Activated CD4-positive, alpha-beta memory T cell treated with anti-CD3 and anti-CD28 coated beads, Interleukin-2, amount 10 ng/mL, durations not matched to agents 7 days and 5 days (primary cell): ENCODE data around the gene LGALS1. TPM values are rescaled to one million over a fixed set of nuclear protein-coding genes. Genes with fewer than 3 reads are reported as not detected.

ENCODE experiments used
- CTCF ChIA-PET: fragments of 350-600 bp; sonication (Branson Sonifier 250); formaldehyde crosslinking; loops from one replicate; lab custom pipeline; 2021; ENCODE audit warnings: antibody characterized with exemption, inconsistent platforms; lab: Charles Lee
- POLR2A ChIA-PET: fragments of 350-600 bp; sonication (Branson Sonifier 250); formaldehyde crosslinking; loops from one replicate; lab custom pipeline; 2021; ENCODE audit warnings: antibody characterized with exemption; lab: Charles Lee
- DNase-seq: peaks from one replicate; pipeline ENCODE4 v3.0.0-alpha.2; 2020
- H3K27ac Mint-ChIP-seq: one replicate; pipeline ENCODE4 v1.8.0; 2021; ENCODE audit warnings: mild to moderate bottlenecking, mixed read lengths
- H3K27me3 Mint-ChIP-seq: one replicate; pipeline ENCODE4 v1.8.0; 2021; ENCODE audit warnings: mixed read lengths
- H3K36me3 Mint-ChIP-seq: one replicate; pipeline ENCODE4 v1.8.0; 2021; ENCODE audit warnings: low read depth, mixed read lengths
- H3K4me1 Mint-ChIP-seq: one replicate; pipeline ENCODE4 v1.8.0; 2021; ENCODE audit warnings: mixed read lengths
- H3K4me3 Mint-ChIP-seq: one replicate; pipeline ENCODE4 v1.8.0; 2021; ENCODE audit warnings: mild to moderate bottlenecking, mixed read lengths
- H3K9me3 Mint-ChIP-seq: one replicate; pipeline ENCODE4 v1.8.0; 2021; ENCODE audit warnings: mixed read lengths
- total RNA-seq, 2 experiments: library from RNA; stranded (reverse); gene quantifications; one replicate each; pipeline ENCODE4 v1.2.3, GENCODE V29; 2021

LGALS1 gene
- total RNA-seq, result 1,000 to 10,000 TPM; 2,209 to 2,240 TPM

GRCh38 chr22:37674951-37675929 is at the start of gene LGALS1:
Gene LGALS1, plus strand, starts transcription at chr22:37675636. Its CDS starts 67 bp downstream, at chr22:37675703.
- Mint-ChIP-seq H3K36me3 (peaks cover 29% of the 10 kb centered on the region), H3K27ac (peak within 1 kb of the TSS; percentile 99), H3K9me3 (no peaks in the 10 kb centered on the region), H3K4me3 (peak within 1 kb of the TSS; percentile 88), H3K4me1 (peaks cover 54% of the 10 kb centered on the region), H3K27me3 (no peaks in the 10 kb centered on the region)
- peak; percentile 90 for DNase-seq
- CTCF ChIA-PET, result interaction anchor here (1.0 to 13.4 kb wide), 8 partner anchors 8 to 108 kb away, joined by 3 to 301 read pairs (median 6); partner anchors contain the start of genes GGA1, NOL12, PDXP and SH3BP1
- POLR2A ChIA-PET, result interaction anchor here (1.0 to 12.9 kb wide), 11 partner anchors 10 to 190 kb away, joined by 3 to 244 read pairs (median 11); partner anchors contain the start of genes GGA1, NOL12, PDXP and SH3BP1

- Mint-ChIP-seq H3K27ac (no peak overlapping the region), H3K36me3 (peaks cover 18% of the 10 kb centered on the region), H3K27me3 (no peaks in the 10 kb centered on the region), H3K4me1 (peaks cover 47% of the 10 kb centered on the region), H3K9me3 (no peaks in the 10 kb centered on the region), H3K4me3 (no peak overlapping the region)
- DNase-seq, result no peak
- ChIA-PET POLR2A (interaction anchor here (0.7 to 7.5 kb wide), 9 partner anchors 8 to 52 kb away, joined by 3 to 110 read pairs (median 6); partner anchors contain the start of genes PDXP and SH3BP1), CTCF (interaction anchor here (0.6 to 5.3 kb wide), 8 partner anchors 11 to 219 kb away, joined by 3 to 66 read pairs (median 4); partner anchors contain the start of genes ANKRD54, PDXP and SH3BP1)
Observed at GRCh38 chr22:37625737-37626136, 49.7 kb upstream of the LGALS1 start.

- H3K4me1 Mint-ChIP-seq, result peaks cover 47% of the 10 kb centered on the region
- ChIA-PET CTCF (interaction anchor here (0.6 to 5.3 kb wide), 8 partner anchors 10 to 218 kb away, joined by 3 to 66 read pairs (median 6); partner anchors contain the start of genes ANKRD54, PDXP and SH3BP1), POLR2A (interaction anchor here (0.7 to 7.5 kb wide), 8 partner anchors 9 to 49 kb away, joined by 3 to 110 read pairs (median 6); partner anchors contain the start of genes LGALS1, PDXP and SH3BP1)
- H3K36me3 Mint-ChIP-seq, result peaks cover 17% of the 10 kb centered on the region
- no peaks in the 10 kb centered on the region for H3K27me3 Mint-ChIP-seq
- H3K9me3 Mint-ChIP-seq, result no peaks in the 10 kb centered on the region
- no peak overlapping the region for H3K27ac Mint-ChIP-seq
- no peak overlapping the region for H3K4me3 Mint-ChIP-seq
- DNase-seq, result no peak
Observed at GRCh38 chr22:37626144-37626543, 49.3 kb upstream of the LGALS1 start.

GRCh38 chr22:37626556-37627075 is 48.8 kb upstream of the LGALS1 start:
- H3K36me3 Mint-ChIP-seq, result peaks cover 17% of the 10 kb centered on the region
- H3K9me3 Mint-ChIP-seq, result no peaks in the 10 kb centered on the region
- H3K27ac Mint-ChIP-seq, result peak overlapping the region; percentile 84
- no peak overlapping the region for H3K4me3 Mint-ChIP-seq
- H3K4me1 Mint-ChIP-seq, result peaks cover 48% of the 10 kb centered on the region
- ChIA-PET POLR2A (interaction anchor here (0.7 to 7.5 kb wide), 14 partner anchors 9 to 181 kb away, joined by 3 to 110 read pairs (median 6); partner anchors contain the start of genes GCAT, GGA1, LGALS1 and PDXP), CTCF (interaction anchor here (0.6 to 5.3 kb wide), 13 partner anchors 10 to 706 kb away, joined by 3 to 66 read pairs (median 4); partner anchors contain the start of genes GGA1, PDXP and SH3BP1)
- no peak for DNase-seq
- H3K27me3 Mint-ChIP-seq, result no peaks in the 10 kb centered on the region

- Mint-ChIP-seq H3K4me3 (no peak overlapping the region), H3K36me3 (peaks cover 17% of the 10 kb centered on the region), H3K4me1 (peaks cover 53% of the 10 kb centered on the region), H3K27me3 (no peaks in the 10 kb centered on the region), H3K27ac (peak overlapping the region; percentile 84), H3K9me3 (no peaks in the 10 kb centered on the region)
- ChIA-PET POLR2A (interaction anchor here (1.0 to 7.5 kb wide), 12 partner anchors 8 to 180 kb away, joined by 3 to 110 read pairs (median 6); partner anchors contain the start of genes GCAT, GGA1, LGALS1 and NOL12), CTCF (interaction anchor here (0.6 to 5.3 kb wide), 13 partner anchors 9 to 705 kb away, joined by 3 to 66 read pairs (median 4); partner anchors contain the start of genes GGA1, PDXP and SH3BP1)
- DNase-seq, result no peak
Observed at GRCh38 chr22:37627121-37627520, 48.3 kb upstream of the LGALS1 start.

- H3K27me3 Mint-ChIP-seq, result no peaks in the 10 kb centered on the region
- peaks cover 17% of the 10 kb centered on the region for H3K36me3 Mint-ChIP-seq
- H3K4me3 Mint-ChIP-seq, result no peak overlapping the region
- peak overlapping the region; percentile 84 for H3K27ac Mint-ChIP-seq
- DNase-seq, result peak; percentile 63
- H3K9me3 Mint-ChIP-seq, result no peaks in the 10 kb centered on the region
- CTCF ChIA-PET, result interaction anchor here (0.6 to 5.3 kb wide), 12 partner anchors 9 to 222 kb away, joined by 3 to 66 read pairs (median 4); partner anchors contain the start of genes GGA1, PDXP and SH3BP1
- H3K4me1 Mint-ChIP-seq, result peaks cover 57% of the 10 kb centered on the region
- POLR2A ChIA-PET, result interaction anchor here (1.0 to 7.5 kb wide), 12 partner anchors 9 to 180 kb away, joined by 3 to 110 read pairs (median 6); partner anchors contain the start of genes GCAT, GGA1, LGALS1 and NOL12
Observed at GRCh38 chr22:37627545-37627944, 47.9 kb upstream of the LGALS1 start.

GRCh38 chr22:37628830-37629229 is 46.6 kb upstream of the LGALS1 start:
- no peak for DNase-seq
- ChIA-PET POLR2A (interaction anchor here (1.8 to 7.5 kb wide), 5 partner anchors 11 to 57 kb away, joined by 4 to 110 read pairs (median 15); partner anchors contain the start of genes GGA1, LGALS1, NOL12 and PDXP), CTCF (interaction anchor here (0.7 to 5.3 kb wide), 6 partner anchors 8 to 53 kb away, joined by 3 to 66 read pairs (median 17); partner anchors contain the start of genes GGA1, PDXP and SH3BP1)
- peaks cover 64% of the 10 kb centered on the region for H3K4me1 Mint-ChIP-seq
- no peaks in the 10 kb centered on the region for H3K9me3 Mint-ChIP-seq
- H3K27ac Mint-ChIP-seq, result peak overlapping the region; percentile 84
- peaks cover 13% of the 10 kb centered on the region for H3K36me3 Mint-ChIP-seq
- no peaks in the 10 kb centered on the region for H3K27me3 Mint-ChIP-seq
- no peak overlapping the region for H3K4me3 Mint-ChIP-seq

- H3K4me1 Mint-ChIP-seq, result peaks cover 70% of the 10 kb centered on the region
- no peak for DNase-seq
- no peaks in the 10 kb centered on the region for H3K9me3 Mint-ChIP-seq
- POLR2A ChIA-PET, result interaction anchor here (1.3 to 7.5 kb wide), 4 partner anchors 10 to 45 kb away, joined by 3 to 110 read pairs (median 18); partner anchors contain the start of genes LGALS1, PDXP and SH3BP1
- H3K27me3 Mint-ChIP-seq, result no peaks in the 10 kb centered on the region
- CTCF ChIA-PET, result interaction anchor here (1.3 to 16.0 kb wide), 5 partner anchors 7 to 50 kb away, joined by 4 to 301 read pairs (median 8); partner anchors contain the start of genes GGA1, LGALS1, NOL12 and SH3BP1
- H3K27ac Mint-ChIP-seq, result no peak overlapping the region
- peaks cover 12% of the 10 kb centered on the region for H3K36me3 Mint-ChIP-seq
- no peak overlapping the region for H3K4me3 Mint-ChIP-seq
Observed at GRCh38 chr22:37629928-37630327, 45.5 kb upstream of the LGALS1 start.

- POLR2A ChIA-PET, result interaction anchor here (1.3 to 7.5 kb wide), 4 partner anchors 9 to 47 kb away, joined by 3 to 110 read pairs (median 37); partner anchors contain the start of genes LGALS1, PDXP and SH3BP1
- H3K36me3 Mint-ChIP-seq, result peaks cover 7% of the 10 kb centered on the region
- no peak overlapping the region for H3K4me3 Mint-ChIP-seq
- no peaks in the 10 kb centered on the region for H3K27me3 Mint-ChIP-seq
- DNase-seq, result no peak
- CTCF ChIA-PET, result interaction anchor here (1.3 to 16.0 kb wide), 5 partner anchors 8 to 49 kb away, joined by 4 to 301 read pairs (median 8); partner anchors contain the start of genes GGA1, LGALS1, NOL12 and SH3BP1
- H3K9me3 Mint-ChIP-seq, result no peaks in the 10 kb centered on the region
- H3K4me1 Mint-ChIP-seq, result peaks cover 71% of the 10 kb centered on the region
- H3K27ac Mint-ChIP-seq, result peak overlapping the region; percentile 95
Observed at GRCh38 chr22:37630839-37631435, 44.5 kb upstream of the LGALS1 start.

- Mint-ChIP-seq H3K9me3 (no peaks in the 10 kb centered on the region), H3K27ac (peak overlapping the region; percentile 95), H3K4me1 (peaks cover 71% of the 10 kb centered on the region), H3K27me3 (no peaks in the 10 kb centered on the region), H3K4me3 (peak overlapping the region; percentile 10), H3K36me3 (peaks cover 7% of the 10 kb centered on the region)
- peak; percentile 41 for DNase-seq
- ChIA-PET CTCF (interaction anchor here (1.0 to 16.0 kb wide), 7 partner anchors 8 to 49 kb away, joined by 3 to 301 read pairs (median 4); partner anchors contain the start of genes GGA1, LGALS1, NOL12 and SH3BP1), POLR2A (interaction anchor here (0.6 to 7.5 kb wide), 5 partner anchors 8 to 116 kb away, joined by 3 to 110 read pairs (median 15); partner anchors contain the start of genes LGALS1, PDXP and SH3BP1)
Observed at GRCh38 chr22:37631448-37632173, 43.8 kb upstream of the LGALS1 start.
